Jurkat, Clone E6-1 (cell line): Measurements from ENCODE around the gene S100A14.
A peak's percentile ranks its signal among the peaks of the same experiment; 100 is the strongest.
"Not testable (repeated sequence)": the region's sequence is repeated elsewhere in the genome, so short reads cannot be mapped to it uniquely, and the experiment has no call there.

Source experiments
- DNase-seq: peaks from one replicate; pipeline ENCODE4 v3.0.0-alpha.2; 2011; ENCODE audit warnings: low read depth, low spot score
- H3K4me3 ChIP-seq: 2 replicates; pipeline ENCODE4 v1.5.1; 2011; ENCODE audit warnings: mild to moderate bottlenecking, low read length, control low read depth, moderate library complexity

The S100A14 gene

GRCh38 chr1:153602749-153603148 lies 13.4 kb downstream of the S100A14 start:
- DNase-seq, result peak; percentile 17
- H3K4me3 ChIP-seq, result no peak overlapping the region

GRCh38 chr1:153599847-153600246 lies 16.3 kb downstream of the S100A14 start:
- H3K4me3 ChIP-seq, result no peak overlapping the region
- no peak for DNase-seq

- no peak overlapping the region for H3K4me3 ChIP-seq
- peak; percentile 78 for DNase-seq
Observed at GRCh38 chr1:153598309-153599172, 17.6 kb downstream of the S100A14 start.

GRCh38 chr1:153597206-153597605 lies 18.9 kb downstream of the S100A14 start:
- no peak for DNase-seq
- no peak overlapping the region for H3K4me3 ChIP-seq

GRCh38 chr1:153592748-153593147 lies 23.4 kb downstream of the S100A14 start:
- no peak for DNase-seq
- H3K4me3 ChIP-seq, result no peak overlapping the region

GRCh38 chr1:153588482-153588881 lies 27.6 kb downstream of the S100A14 start:
- no peak for DNase-seq
- H3K4me3 ChIP-seq, result no peak overlapping the region

GRCh38 chr1:153588033-153588432 lies 28.1 kb downstream of the S100A14 start:
- DNase-seq, H3K4me3 ChIP-seq: not testable (repeated sequence)

GRCh38 chr1:153587314-153587713 lies 28.8 kb downstream of the S100A14 start:
- H3K4me3 ChIP-seq, result no peak overlapping the region
- DNase-seq, result no peak

GRCh38 chr1:153586347-153586746 lies 29.8 kb downstream of the S100A14 start:
- DNase-seq, result no peak
- no peak overlapping the region for H3K4me3 ChIP-seq

GRCh38 chr1:153585006-153585405 lies 31.1 kb downstream of the S100A14 start:
- DNase-seq, result no peak
- no peak overlapping the region for H3K4me3 ChIP-seq

- DNase-seq, result no peak
- H3K4me3 ChIP-seq, result no peak overlapping the region
Observed at GRCh38 chr1:153583976-153584375, 32.1 kb downstream of the S100A14 start.

GRCh38 chr1:153583514-153583913 lies 32.6 kb downstream of the S100A14 start:
- H3K4me3 ChIP-seq, DNase-seq: not testable (repeated sequence)

GRCh38 chr1:153582836-153583235 lies 33.3 kb downstream of the S100A14 start:
- H3K4me3 ChIP-seq, DNase-seq: not testable (repeated sequence)

- H3K4me3 ChIP-seq, result no peak overlapping the region
Observed at GRCh38 chr1:153578936-153579335, 37.2 kb downstream of the S100A14 start.

GRCh38 chr1:153578490-153578889 lies 37.6 kb downstream of the S100A14 start:
- DNase-seq, result no peak
- H3K4me3 ChIP-seq, result no peak overlapping the region

More at GRCh38 chr1:153578936-153579335, 37.2 kb downstream of the S100A14 start:
- DNase-seq, result no peak

GRCh38 chr1:153577624-153578051 lies 38.5 kb downstream of the S100A14 start:
- DNase-seq, result no peak
- no peak overlapping the region for H3K4me3 ChIP-seq

GRCh38 chr1:153577138-153577537 lies 39.0 kb downstream of the S100A14 start:
- DNase-seq, result no peak
- H3K4me3 ChIP-seq, result no peak overlapping the region

- not testable (repeated sequence) for DNase-seq, H3K4me3 ChIP-seq
Observed at GRCh38 chr1:153575497-153575896, 40.6 kb downstream of the S100A14 start.

- not testable (repeated sequence) for DNase-seq, H3K4me3 ChIP-seq
Observed at GRCh38 chr1:153575081-153575491, 41.0 kb downstream of the S100A14 start.

- DNase-seq, result no peak
- H3K4me3 ChIP-seq, result no peak overlapping the region
Observed at GRCh38 chr1:153573351-153573750, 42.8 kb downstream of the S100A14 start.

- no peak overlapping the region for H3K4me3 ChIP-seq
- peak; percentile 31 for DNase-seq
Observed at GRCh38 chr1:153572569-153573015, 43.5 kb downstream of the S100A14 start.
